SK-N-SH (cell line): ENCODE results near the gene SRGAP3. TPM values are rescaled to one million over a fixed set of nuclear protein-coding genes. Genes with fewer than 3 reads are reported as not detected.

ENCODE experiments used
- CTCF ChIA-PET: fragments of 300-600, 350-600 bp; formaldehyde crosslinking; extraction: SDS; loops from one replicate; lab custom pipeline; 2021; lab: Yijun Ruan, JAX
- POLR2A ChIA-PET: fragments of 350-600 bp; sonication (Branson Sonifier 250); formaldehyde crosslinking; extraction: SDS; loops from one replicate; lab custom pipeline; 2020; ENCODE audit warnings: antibody characterized with exemption, inconsistent platforms; lab: Yijun Ruan, JAX
- DNase-seq: peaks from one replicate; pipeline ENCODE4 v3.0.0; 2012
- H2AFZ ChIP-seq: fragments of 200-600 bp; sonication (generic); 2 replicates; pipeline ENCODE4 v1.8.1; 2016; ENCODE audit warnings: antibody characterized with exemption, mild to moderate bottlenecking, low read depth
- H3F3A ChIP-seq: fragments of 200-600 bp; sonication (generic); replicated peaks from 2 replicates; pipeline ENCODE3; 2016; ENCODE audit warnings: antibody characterized with exemption, mild to moderate bottlenecking; ENCODE audit not compliant: insufficient read depth
- H3K27ac ChIP-seq, 2 experiments: fragments of 200-500 bp in 1 of 2; fragments of 200-600 bp in 1 of 2; sonication (Bioruptor generic) in 1 of 2; sonication (generic), shearing (Covaris generic) in 1 of 2; 2 replicates each; pipeline versions ENCODE4 v1.5.1 to v1.6.1; 2014 to 2016; ENCODE audit warnings: low read depth in 2 of 2, inconsistent platforms in 1 of 2, low read length in 1 of 2, mild to moderate bottlenecking in 1 of 2, mixed read lengths in 1 of 2
- H3K27me3 ChIP-seq: fragments of 200-600 bp; sonication (generic), shearing (Covaris generic); 2 replicates; pipeline ENCODE4 v1.6.1; 2016; ENCODE audit warnings: mixed run types; ENCODE audit not compliant: insufficient read depth
- H3K36me3 ChIP-seq, 2 experiments: fragments of 200-500 bp in 1 of 2; fragments of 200-600 bp in 1 of 2; sonication (Bioruptor generic) in 1 of 2; sonication (generic) in 1 of 2; replicated peaks in 1 of 2; 2 replicates each; pipeline versions ENCODE3 to v1.5.1; 2014 to 2016; ENCODE audit warnings: low read length in 1 of 2, mild to moderate bottlenecking in 1 of 2; ENCODE audit not compliant: insufficient read depth in 2 of 2, control insufficient read depth in 1 of 2
- H3K4me1 ChIP-seq, 2 experiments: fragments of 200-500 bp in 1 of 2; fragments of 200-600 bp in 1 of 2; sonication (Bioruptor generic) in 1 of 2; sonication (generic), shearing (Covaris generic) in 1 of 2; 2 replicates each; pipeline versions ENCODE4 v1.5.1 to v1.6.1; 2014 to 2016; ENCODE audit warnings: low read depth in 1 of 2, low read length in 1 of 2, mixed run types in 1 of 2; ENCODE audit not compliant: insufficient read depth in 2 of 2, control insufficient read depth in 1 of 2
- H3K4me2 ChIP-seq: fragments of 200-600 bp; sonication (generic), shearing (Covaris generic); 2 replicates; pipeline ENCODE4 v1.6.1; 2017; ENCODE audit warnings: mixed run types
- H3K4me3 ChIP-seq, 2 experiments: fragments of 200-500 bp in 1 of 2; fragments of 200-600 bp in 1 of 2; sonication (Bioruptor generic) in 1 of 2; sonication (generic), shearing (Covaris generic) in 1 of 2; 2 replicates each; pipeline versions ENCODE4 v1.5.1 to v1.8.1; 2014 to 2016; ENCODE audit warnings: low read depth in 2 of 2, inconsistent platforms in 1 of 2, low read length in 1 of 2, mild to moderate bottlenecking in 1 of 2, mixed read lengths in 1 of 2, moderate library complexity in 1 of 2
- H3K79me2 ChIP-seq: fragments of 200-600 bp; sonication (generic); 2 replicates; pipeline ENCODE4 v1.8.1; 2017; ENCODE audit warnings: mild to moderate bottlenecking; ENCODE audit not compliant: insufficient read depth
- H3K9ac ChIP-seq: fragments of 200-600 bp; sonication (generic); 2 replicates; pipeline ENCODE4 v1.6.1; 2017; ENCODE audit warnings: mixed run types
- H3K9me2 ChIP-seq: fragments of 200-600 bp; sonication (generic); 2 replicates; pipeline ENCODE4 v1.6.1; 2017; ENCODE audit warnings: mixed run types
- H3K9me3 ChIP-seq: fragments of 200-600 bp; sonication (generic); 2 replicates; pipeline ENCODE4 v1.6.1; 2017; ENCODE audit warnings: mixed run types, mild to moderate bottlenecking, moderate library complexity
- H4K20me1 ChIP-seq: fragments of 200-600 bp; sonication (generic); 2 replicates; pipeline ENCODE4 v1.6.1; 2017; ENCODE audit warnings: mild to moderate bottlenecking, mixed run types; ENCODE audit not compliant: insufficient read depth
- CHD2 ChIP-seq: fragments of 150-350 bp; IDR thresholded peaks from 2 replicates; pipeline ENCODE4 v1.6.1; 2018; ENCODE audit warnings: low read length; ENCODE audit not compliant: partially characterized antibody
- ELF1 ChIP-seq: IDR thresholded peaks from 2 replicates; pipeline ENCODE4 v1.4.0; 2012
- FOSL2 ChIP-seq: IDR thresholded peaks from 2 replicates; pipeline ENCODE4 v1.4.0; 2012; ENCODE audit warnings: low read depth, mild to moderate bottlenecking, moderate library complexity, borderline replicate concordance
- GABPA ChIP-seq: IDR thresholded peaks from 2 replicates; pipeline ENCODE4 v1.4.0; 2012; ENCODE audit warnings: low read depth, mild to moderate bottlenecking
- JUND ChIP-seq: IDR thresholded peaks from 2 replicates; pipeline ENCODE4 v1.4.0; 2012
- MXI1 ChIP-seq: IDR thresholded peaks from 2 replicates; pipeline ENCODE4 v1.6.1; 2012; ENCODE audit warnings: mild to moderate bottlenecking, low read depth, low read length, improper control_type of control experiment
- NRF1 ChIP-seq: IDR thresholded peaks from 2 replicates; pipeline ENCODE4 v1.6.1; 2012; ENCODE audit warnings: low read depth, mild to moderate bottlenecking, low read length
- POLR2AphosphoS5 ChIP-seq: IDR thresholded peaks from 2 replicates; pipeline ENCODE4 v1.6.1; 2012; ENCODE audit warnings: low read depth, low read length
- RAD21 ChIP-seq: IDR thresholded peaks from 2 replicates; pipeline ENCODE4 v1.6.1; 2012; ENCODE audit warnings: mild to moderate bottlenecking, low read length
- RCOR1 ChIP-seq: fragments of 150-350 bp; IDR thresholded peaks from 2 replicates; pipeline ENCODE4 v1.6.1; 2017; ENCODE audit warnings: antibody characterized with exemption, low read length
- RFX5 ChIP-seq: IDR thresholded peaks from 2 replicates; pipeline ENCODE4 v1.6.1; 2012; ENCODE audit warnings: mild to moderate bottlenecking, improper control_type of control experiment, low read length
- RXRA ChIP-seq: IDR thresholded peaks from 2 replicates; pipeline ENCODE4 v1.4.0; 2012; ENCODE audit warnings: low read depth, mild to moderate bottlenecking, borderline replicate concordance
- SMC3 ChIP-seq: IDR thresholded peaks from 2 replicates; pipeline ENCODE4 v1.6.1; 2012; ENCODE audit warnings: low read depth, low read length, improper control_type of control experiment
- TAF1 ChIP-seq: IDR thresholded peaks from 2 replicates; pipeline ENCODE4 v1.6.1; 2012; ENCODE audit warnings: low read depth, mild to moderate bottlenecking, low read length, moderate library complexity, borderline replicate concordance
- WGBS: methylation state at CpG from one replicate; pipeline ENCODE4 v1.1.6; 2017; ENCODE audit warnings: low lambda C conversion rate; 5-methylcytosine and 5-hydroxymethylcytosine counted together
- polyA plus RNA-seq, 3 experiments: library from polyadenylated mRNA; depleted of rRNA; stranded (reverse); fragments of >200 nt; gene quantifications; 2 replicates each; pipeline ENCODE4 v1.2.3, GENCODE V29; 2012
- TF ChIP-seq, protein P1 (sequence below): fragments of 150-350 bp; IDR thresholded peaks from 2 replicates; pipeline ENCODE4 v1.6.1; 2017; ENCODE audit warnings: antibody characterized with exemption, low read length, low read depth, borderline replicate concordance
- TF ChIP-seq, protein P2 (sequence below): IDR thresholded peaks from 2 replicates; pipeline ENCODE4 v1.4.0; 2012; ENCODE audit warnings: low read depth, borderline replicate concordance
- TF ChIP-seq, protein P3 (sequence below): fragments of 200-600 bp; sonication (generic); IDR thresholded peaks from 2 replicates; pipeline ENCODE4 v1.6.1; 2017; ENCODE audit warnings: antibody characterized with exemption, mild to moderate bottlenecking, moderate library complexity

Gene SRGAP3
- polyA plus RNA-seq, 1 of the 3 experiments (the other 2 are of a cell fraction), result 2.8 TPM

DNA sequence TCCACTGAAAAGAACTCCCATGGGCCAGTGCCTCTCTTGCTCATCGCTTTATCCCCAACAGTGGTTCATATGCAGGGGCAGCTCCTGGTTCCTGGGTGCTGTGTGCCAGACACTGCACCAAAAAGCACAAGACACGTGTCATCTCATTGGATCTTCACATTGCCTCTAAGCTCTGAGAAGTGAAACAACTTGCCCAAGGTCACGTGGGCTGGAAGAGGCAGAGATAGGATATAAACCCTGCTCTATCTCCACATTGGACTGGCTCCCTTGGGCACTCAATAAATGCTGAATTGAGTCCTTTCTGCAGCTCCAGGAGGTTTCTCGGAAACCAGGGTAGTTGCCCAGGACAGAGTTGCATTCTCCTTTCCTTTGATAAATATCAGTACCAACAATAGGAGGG, 88.1 kb downstream of the SRGAP3 start:
- no peaks in the 10 kb centered on the region for H3K79me2 ChIP-seq
- no peaks in the 10 kb centered on the region for H3K9me3 ChIP-seq
- H3K9me2 ChIP-seq, result no peaks in the 10 kb centered on the region
- 55% methylated on average over 4 of the region's 4 CpGs for WGBS
- H3K4me3 ChIP-seq, result no peak overlapping the region
- no peaks in the 10 kb centered on the region for H3K27me3 ChIP-seq
- POLR2A ChIA-PET, result no interaction called here
- no peaks in the 10 kb centered on the region for H3K36me3 ChIP-seq
- no peak overlapping the region for H3K4me2 ChIP-seq
- TF ChIP-seq ELF1, result no peak
- TF ChIP-seq RCOR1, result no peak
- no peak for TF ChIP-seq RAD21
- no peak for TF ChIP-seq JUND
- no peak for TF ChIP-seq NRF1
- no peak overlapping the region for H3K27ac ChIP-seq
- no peak for DNase-seq
- H3K9ac ChIP-seq, result no peak overlapping the region
- no peak overlapping the region for H2AFZ ChIP-seq
- CTCF ChIA-PET, result interaction anchor here (0.9 kb wide), 1 partner anchor 134 kb away, joined by 3 read pairs; no protein-coding TSS in a partner anchor
- H3K4me1 ChIP-seq, result no peaks in the 10 kb centered on the region; a peak in 1 of 4 replicates
- no peaks in the 10 kb centered on the region for H4K20me1 ChIP-seq
- H3F3A ChIP-seq, result no peaks in the 10 kb centered on the region

DNA sequence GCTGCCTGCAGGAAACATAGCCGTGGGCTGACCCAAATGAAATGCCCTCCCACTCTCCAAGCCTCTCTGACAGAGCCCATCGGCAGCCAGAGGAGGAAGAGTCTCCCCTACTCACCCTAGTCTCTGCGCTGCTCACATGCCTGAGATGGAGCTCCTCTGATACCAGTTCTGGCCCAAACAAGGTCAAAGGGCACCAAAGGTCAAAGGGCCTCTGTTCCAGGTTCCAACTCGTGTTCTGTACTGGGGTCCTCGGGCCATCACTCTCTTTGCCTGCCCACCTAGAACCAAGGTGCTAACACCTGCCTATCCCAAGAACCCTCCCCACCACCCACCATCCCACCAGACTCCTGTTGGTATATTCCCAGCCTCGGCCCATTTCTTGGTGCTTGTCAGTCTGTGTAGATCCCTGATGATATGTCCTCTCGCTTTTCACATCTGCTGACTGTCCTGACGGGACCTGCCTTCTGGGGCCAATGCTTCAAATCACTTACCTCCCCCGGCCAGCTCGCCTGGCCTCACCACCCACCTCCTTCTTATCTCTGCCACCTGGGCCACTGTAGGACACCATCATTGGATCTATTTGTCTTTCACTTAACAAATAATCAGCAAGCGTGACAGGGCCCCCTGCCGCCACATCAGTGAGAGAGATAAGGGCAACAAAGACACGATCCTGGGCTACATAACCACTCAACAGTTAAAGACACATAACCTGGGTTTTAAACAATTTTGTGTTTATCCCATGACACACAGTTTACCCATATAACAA, 90.4 kb downstream of the SRGAP3 start:
- no peak for DNase-seq
- H2AFZ ChIP-seq, result no peak overlapping the region
- no peaks in the 10 kb centered on the region for H3K9me2 ChIP-seq
- CTCF ChIA-PET, result interaction anchor here (0.6 kb wide), 1 partner anchor 143 kb away, joined by 3 read pairs; no protein-coding TSS in a partner anchor
- no peaks in the 10 kb centered on the region for H4K20me1 ChIP-seq
- H3K27me3 ChIP-seq, result no peaks in the 10 kb centered on the region
- no peaks in the 10 kb centered on the region for H3K9me3 ChIP-seq
- TF ChIP-seq RFX5, result no peak
- TF ChIP-seq FOSL2, result no peak
- TF ChIP-seq, protein P1, sequence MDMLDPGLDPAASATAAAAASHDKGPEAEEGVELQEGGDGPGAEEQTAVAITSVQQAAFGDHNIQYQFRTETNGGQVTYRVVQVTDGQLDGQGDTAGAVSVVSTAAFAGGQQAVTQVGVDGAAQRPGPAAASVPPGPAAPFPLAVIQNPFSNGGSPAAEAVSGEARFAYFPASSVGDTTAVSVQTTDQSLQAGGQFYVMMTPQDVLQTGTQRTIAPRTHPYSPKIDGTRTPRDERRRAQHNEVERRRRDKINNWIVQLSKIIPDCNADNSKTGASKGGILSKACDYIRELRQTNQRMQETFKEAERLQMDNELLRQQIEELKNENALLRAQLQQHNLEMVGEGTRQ, result no peak
- no peak overlapping the region for H3K9ac ChIP-seq
- no peaks in the 10 kb centered on the region for H3F3A ChIP-seq
- H3K4me2 ChIP-seq, result no peak overlapping the region
- H3K4me1 ChIP-seq, result peaks cover 0 to 2% of the 10 kb centered on the region in 2 experiments; a peak in 1 of 4 replicates
- no peaks in the 10 kb centered on the region for H3K79me2 ChIP-seq
- no peaks in the 10 kb centered on the region for H3K36me3 ChIP-seq
- POLR2A ChIA-PET, result no interaction called here
- WGBS, result 66% methylated on average over 13 of the region's 13 CpGs
- no peak overlapping the region for H3K4me3 ChIP-seq
- H3K27ac ChIP-seq, result no peak overlapping the region

DNA sequence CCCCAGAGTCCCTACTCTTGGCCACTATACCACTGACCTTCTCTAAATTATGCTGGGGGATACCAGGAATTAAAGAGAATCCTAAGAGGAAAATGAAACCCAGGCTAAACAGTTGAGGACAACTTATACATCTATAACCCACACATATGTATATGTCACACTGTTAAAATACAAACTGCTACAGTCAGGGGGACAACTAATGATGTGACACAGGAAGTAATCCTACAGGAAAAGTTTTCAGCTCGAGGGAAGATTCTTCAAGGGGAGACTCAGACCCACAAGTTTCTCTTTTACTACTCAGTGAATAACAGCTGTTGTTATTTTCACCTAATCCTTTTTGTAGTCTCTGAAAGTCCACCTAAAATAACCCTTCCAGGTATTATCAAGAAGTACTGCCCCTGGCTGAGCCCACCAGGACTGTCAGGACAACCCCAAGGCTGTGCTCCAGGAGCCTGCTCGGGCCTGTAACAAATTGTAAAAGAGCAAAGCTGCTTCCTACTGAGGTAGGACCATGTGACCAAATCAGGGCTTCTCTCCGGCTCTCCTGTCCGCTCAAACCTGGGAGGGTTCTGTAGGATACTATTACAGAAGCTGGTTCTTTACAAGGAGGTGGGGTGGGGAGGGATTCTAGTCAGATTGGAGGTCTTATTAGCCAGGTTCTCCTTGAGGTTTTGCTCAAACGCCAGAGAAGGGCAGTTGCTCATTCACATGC, 91.6 kb downstream of the SRGAP3 start:
- Histone ChIP-seq H3K79me2 (no peaks in the 10 kb centered on the region), H3K4me2 (no peak overlapping the region), H2AFZ (no peak overlapping the region), H4K20me1 (no peaks in the 10 kb centered on the region), H3F3A (no peaks in the 10 kb centered on the region), H3K4me1 (peaks cover 0 to 4% of the 10 kb centered on the region in 2 experiments; a peak in 1 of 4 replicates), H3K9me2 (no peaks in the 10 kb centered on the region), H3K36me3 (no peaks in the 10 kb centered on the region), H3K4me3 (no peak overlapping the region), H3K9me3 (no peaks in the 10 kb centered on the region), H3K27me3 (no peaks in the 10 kb centered on the region), H3K9ac (no peak overlapping the region), H3K27ac (no peak overlapping the region)
- POLR2A ChIA-PET, result no interaction called here
- DNase-seq, result no peak
- CTCF ChIA-PET, result interaction anchor here (0.6 to 0.9 kb wide), 2 partner anchors 12 to 325 kb away, joined by 3 read pairs; no protein-coding TSS in a partner anchor
- WGBS, result 38% methylated on average over 5 of the region's 5 CpGs
- TF ChIP-seq, protein P2, sequence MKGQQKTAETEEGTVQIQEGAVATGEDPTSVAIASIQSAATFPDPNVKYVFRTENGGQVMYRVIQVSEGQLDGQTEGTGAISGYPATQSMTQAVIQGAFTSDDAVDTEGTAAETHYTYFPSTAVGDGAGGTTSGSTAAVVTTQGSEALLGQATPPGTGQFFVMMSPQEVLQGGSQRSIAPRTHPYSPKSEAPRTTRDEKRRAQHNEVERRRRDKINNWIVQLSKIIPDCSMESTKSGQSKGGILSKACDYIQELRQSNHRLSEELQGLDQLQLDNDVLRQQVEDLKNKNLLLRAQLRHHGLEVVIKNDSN, result no peak
- TF ChIP-seq GABPA (no peak), TAF1 (no peak), CHD2 (no peak), RXRA (no peak), MXI1 (no peak), SMC3 (no peak), POLR2AphosphoS5 (no peak), RAD21 (no peak)
- TF ChIP-seq, protein P1, result no peak
- TF ChIP-seq, protein P3, sequence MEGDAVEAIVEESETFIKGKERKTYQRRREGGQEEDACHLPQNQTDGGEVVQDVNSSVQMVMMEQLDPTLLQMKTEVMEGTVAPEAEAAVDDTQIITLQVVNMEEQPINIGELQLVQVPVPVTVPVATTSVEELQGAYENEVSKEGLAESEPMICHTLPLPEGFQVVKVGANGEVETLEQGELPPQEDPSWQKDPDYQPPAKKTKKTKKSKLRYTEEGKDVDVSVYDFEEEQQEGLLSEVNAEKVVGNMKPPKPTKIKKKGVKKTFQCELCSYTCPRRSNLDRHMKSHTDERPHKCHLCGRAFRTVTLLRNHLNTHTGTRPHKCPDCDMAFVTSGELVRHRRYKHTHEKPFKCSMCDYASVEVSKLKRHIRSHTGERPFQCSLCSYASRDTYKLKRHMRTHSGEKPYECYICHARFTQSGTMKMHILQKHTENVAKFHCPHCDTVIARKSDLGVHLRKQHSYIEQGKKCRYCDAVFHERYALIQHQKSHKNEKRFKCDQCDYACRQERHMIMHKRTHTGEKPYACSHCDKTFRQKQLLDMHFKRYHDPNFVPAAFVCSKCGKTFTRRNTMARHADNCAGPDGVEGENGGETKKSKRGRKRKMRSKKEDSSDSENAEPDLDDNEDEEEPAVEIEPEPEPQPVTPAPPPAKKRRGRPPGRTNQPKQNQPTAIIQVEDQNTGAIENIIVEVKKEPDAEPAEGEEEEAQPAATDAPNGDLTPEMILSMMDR, result no peak
